NCI-H82 (cell line): ENCODE measurements around the gene RBPJL.
A peak's percentile ranks its signal among the peaks of the same experiment; 100 is the strongest.

Experiments used
- DNase-seq: peaks from one replicate; lab custom pipeline; 2025; lab: John Stamatoyannopoulos, UW

Gene RBPJL, protein sequence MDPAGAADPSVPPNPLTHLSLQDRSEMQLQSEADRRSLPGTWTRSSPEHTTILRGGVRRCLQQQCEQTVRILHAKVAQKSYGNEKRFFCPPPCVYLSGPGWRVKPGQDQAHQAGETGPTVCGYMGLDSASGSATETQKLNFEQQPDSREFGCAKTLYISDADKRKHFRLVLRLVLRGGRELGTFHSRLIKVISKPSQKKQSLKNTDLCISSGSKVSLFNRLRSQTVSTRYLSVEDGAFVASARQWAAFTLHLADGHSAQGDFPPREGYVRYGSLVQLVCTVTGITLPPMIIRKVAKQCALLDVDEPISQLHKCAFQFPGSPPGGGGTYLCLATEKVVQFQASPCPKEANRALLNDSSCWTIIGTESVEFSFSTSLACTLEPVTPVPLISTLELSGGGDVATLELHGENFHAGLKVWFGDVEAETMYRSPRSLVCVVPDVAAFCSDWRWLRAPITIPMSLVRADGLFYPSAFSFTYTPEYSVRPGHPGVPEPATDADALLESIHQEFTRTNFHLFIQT

DNA sequence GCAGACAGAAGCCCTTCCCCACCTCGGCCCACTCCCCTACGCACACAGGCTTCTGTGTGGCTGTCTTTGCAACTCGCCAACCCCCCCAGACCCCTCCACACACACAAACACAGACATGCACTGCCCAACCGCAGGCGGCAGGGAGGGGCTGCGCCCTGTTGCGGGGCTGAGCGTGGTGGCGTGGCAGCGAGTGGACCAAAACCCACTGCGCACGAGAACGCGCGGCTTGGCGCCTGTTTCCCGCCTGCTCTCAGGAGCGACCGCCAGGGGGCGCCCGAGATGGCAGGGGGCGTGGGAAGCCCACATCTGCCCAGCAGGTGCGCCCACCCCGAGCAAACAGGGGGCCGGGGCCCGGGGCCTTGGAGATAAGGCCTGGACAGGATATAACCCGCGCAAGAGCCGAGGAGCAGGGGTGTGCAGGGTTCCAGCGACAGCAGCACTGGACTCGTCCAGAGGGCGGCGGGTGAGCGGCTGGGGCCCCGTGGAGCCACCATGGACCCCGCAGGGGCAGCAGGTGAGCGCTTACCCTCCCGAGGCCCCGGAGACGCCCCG is at the start of gene RBPJL:
Gene RBPJL, plus strand, starts transcription at position 410 of the 552 bp plus-strand sequence. Its CDS starts 83 bp downstream, at position 493.
- peak; percentile 19 for DNase-seq

GRCh38 chr20:45257161-45257560 is 49.5 kb upstream of the RBPJL start:
- DNase-seq: no peak

- no peak for DNase-seq
Observed at GRCh38 chr20:45257711-45258110, 48.9 kb upstream of the RBPJL start.

DNA sequence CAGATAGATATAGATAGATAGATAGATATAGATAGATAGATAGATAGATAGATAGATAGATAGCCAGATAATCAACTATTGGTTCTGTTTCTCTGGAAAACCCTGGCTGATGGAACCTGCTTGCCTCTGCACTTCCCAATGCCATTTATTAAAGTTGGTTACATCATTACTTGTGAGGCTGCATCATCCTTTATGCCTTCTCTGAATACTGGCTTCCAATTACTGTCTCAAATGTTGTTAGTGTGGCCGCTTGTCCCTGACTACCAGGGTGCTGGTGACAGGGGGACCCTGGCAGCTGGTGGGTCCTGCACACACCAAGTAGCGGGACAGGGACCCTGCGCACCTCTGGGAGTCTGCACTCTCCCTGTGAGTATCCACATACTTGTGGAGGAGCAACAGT is 48.4 kb upstream of the RBPJL start:
- DNase-seq: no peak

DNA sequence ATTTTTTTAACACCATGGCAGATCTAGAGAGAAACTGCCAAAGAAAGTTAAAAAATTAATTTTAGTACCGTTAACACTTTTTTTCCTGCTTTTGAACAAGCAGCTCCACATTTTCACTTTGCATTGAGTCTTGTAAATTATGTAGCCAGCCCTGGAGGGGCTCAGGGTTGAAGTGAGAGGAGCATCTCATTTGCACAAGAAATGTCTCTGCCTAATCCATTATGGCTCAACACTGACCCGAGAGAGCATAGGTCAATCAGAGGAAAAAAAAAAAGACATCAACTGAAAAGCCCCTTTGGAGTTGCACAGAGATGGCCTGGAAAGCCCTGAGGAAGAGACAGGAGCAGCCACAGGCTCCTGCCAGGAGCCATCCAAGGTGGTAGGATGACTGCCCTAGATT is 48.0 kb upstream of the RBPJL start:
- no peak for DNase-seq

DNA sequence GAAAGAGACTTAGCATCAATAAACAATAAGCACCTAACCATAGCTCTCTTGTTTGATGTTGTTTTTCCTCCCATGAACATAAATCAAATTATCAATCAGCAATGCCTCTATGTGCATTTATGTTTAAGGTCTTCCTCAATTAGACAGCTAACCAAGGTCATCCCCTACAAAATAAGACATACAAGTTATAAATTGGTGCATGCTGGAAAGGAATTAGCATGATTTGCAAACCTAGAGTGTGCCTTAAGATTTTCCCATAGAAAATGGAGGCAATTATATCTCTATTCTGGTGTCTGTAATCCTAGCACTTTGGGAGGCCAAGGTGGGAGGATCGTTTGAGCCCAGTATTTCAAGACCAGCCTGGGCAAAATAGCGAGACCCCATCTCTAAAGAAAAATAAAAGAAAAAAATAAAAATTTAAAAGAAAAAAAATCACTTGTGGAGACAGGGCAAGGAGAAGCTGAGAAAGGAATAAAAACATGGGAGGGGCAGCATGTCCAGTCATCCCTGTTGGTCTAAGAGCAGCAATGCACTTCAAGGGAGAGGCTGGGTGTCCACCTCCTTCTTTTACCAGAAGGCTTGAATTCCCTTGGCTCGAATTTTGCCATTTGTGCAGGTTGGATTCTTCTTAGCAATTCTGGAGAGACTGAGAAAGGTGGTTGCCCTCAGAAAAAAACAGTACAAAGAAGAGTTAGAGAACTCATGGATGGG is 42.9 kb upstream of the RBPJL start:
- DNase-seq: no peak

DNA sequence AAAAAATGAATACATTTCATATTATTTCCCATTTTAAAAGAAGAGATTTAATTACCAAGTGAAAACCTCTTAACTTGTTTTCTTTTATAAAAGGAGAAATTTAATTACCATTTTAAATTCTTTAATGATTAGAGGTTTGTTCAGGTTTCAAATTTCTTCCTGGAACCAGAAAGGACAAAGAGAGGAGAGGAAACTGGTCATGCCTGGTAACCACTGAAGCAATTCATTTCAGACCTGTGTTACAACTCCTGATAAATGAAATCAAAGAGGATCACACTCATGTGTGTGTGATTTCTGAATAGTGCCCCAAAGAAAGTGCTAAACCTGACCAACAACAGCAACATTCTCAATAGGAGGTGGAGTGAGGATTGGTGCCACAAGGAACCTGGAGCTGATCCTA is 39.7 kb upstream of the RBPJL start:
- no peak for DNase-seq

DNA sequence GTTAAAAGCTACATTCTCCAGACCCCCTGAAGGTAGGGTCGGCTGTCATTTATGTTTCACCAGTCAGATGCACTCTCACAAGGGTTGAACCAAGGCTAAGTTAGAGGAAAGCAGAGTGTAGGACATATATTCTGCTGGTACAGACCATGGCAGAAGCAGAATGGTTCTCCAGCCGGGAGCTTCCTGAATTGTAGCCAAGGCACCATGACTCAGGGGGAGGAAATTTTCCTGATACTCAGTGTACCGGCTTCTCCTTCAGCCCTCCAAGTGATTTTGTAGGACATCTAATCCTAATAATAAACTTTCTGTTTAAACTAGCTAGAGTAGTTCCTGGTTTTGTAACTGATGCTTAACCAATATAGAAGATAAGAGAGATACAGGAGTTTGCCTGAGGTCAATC is 38.1 kb upstream of the RBPJL start:
- DNase-seq: no peak

GRCh38 chr20:45269056-45269455 is 37.6 kb upstream of the RBPJL start:
- no peak for DNase-seq

- DNase-seq: no peak
Observed at GRCh38 chr20:45269754-45270270, 36.8 kb upstream of the RBPJL start.

GRCh38 chr20:45275338-45275737 is 31.3 kb upstream of the RBPJL start:
- DNase-seq: no peak

DNA sequence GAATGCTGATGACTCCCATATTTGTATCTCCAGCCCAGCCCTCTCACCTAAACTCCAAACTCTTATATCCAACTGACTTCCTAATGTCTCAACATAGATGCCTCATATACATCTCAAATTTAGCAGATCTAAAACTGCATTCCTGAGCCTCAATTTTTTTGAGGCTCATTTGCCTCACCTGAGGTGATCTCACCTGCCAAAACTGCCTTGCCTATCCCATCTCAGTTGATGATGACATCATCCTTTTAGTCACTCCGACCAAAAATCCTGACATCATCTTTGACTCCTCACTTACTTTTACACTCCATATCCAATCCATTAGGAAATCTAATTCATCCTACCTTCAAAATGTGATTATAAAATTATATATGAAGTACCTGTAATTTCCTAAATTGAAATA is 26.6 kb upstream of the RBPJL start:
- DNase-seq: no peak

DNA sequence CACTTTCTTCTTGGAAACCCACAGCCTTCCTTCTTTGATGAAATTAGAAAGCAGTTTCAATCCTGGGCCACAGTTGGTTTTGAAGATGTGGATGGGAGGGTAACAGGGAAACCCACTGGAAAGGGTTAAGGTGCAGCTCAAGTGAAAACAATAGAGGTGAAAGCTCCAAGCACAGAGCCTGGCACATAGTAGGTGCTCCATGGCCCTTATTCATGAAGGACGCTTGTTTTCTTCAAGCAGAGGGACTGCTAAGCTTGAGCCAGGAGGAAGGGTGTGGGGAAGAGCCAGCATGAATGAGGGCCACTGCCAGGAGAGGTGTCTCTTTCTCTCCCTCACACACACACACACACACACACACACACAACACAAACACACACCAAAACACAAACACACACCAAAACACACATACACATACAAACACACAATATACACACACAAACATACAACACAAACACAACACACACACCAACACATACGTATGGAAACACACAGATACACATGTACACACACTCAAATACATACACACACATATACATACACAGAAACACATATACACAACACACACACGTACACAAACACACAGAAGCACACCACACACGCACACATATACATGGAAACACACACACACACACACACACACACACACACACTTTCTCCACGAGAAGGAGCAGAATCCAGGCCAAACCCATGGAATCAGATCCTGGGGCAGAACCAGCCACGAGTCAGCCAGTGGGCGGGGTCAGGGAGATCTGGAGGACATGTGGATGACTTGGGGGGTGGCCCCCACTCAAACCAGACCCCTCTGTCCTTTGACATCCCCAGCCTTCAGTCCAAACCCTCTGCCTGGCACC is 23.7 kb upstream of the RBPJL start:
- no peak for DNase-seq

GRCh38 chr20:45283551-45284057 is 23.0 kb upstream of the RBPJL start:
- DNase-seq: no peak

DNA sequence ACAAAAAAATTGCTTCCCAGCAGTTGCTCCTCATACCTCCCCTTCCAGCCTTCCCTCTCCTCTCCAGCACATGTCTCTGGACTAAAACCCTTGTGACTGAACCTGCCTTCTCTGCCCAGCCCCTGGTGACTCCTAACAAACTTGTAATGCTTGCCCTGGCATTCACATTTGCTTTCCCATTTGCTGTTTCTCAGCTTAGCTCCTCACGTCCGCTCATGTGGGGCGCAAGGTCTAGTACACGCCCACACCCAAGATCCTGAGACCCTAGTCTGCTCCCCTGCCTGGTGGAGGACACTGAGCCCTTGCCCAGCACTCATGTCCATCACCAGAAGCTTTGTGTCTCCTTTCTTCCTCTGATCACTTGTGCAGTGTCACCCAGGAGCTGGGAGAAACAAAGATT is 18.3 kb upstream of the RBPJL start:
- no peak for DNase-seq

- DNase-seq: no peak
Observed at GRCh38 chr20:45288860-45289259, 17.8 kb upstream of the RBPJL start.

DNA sequence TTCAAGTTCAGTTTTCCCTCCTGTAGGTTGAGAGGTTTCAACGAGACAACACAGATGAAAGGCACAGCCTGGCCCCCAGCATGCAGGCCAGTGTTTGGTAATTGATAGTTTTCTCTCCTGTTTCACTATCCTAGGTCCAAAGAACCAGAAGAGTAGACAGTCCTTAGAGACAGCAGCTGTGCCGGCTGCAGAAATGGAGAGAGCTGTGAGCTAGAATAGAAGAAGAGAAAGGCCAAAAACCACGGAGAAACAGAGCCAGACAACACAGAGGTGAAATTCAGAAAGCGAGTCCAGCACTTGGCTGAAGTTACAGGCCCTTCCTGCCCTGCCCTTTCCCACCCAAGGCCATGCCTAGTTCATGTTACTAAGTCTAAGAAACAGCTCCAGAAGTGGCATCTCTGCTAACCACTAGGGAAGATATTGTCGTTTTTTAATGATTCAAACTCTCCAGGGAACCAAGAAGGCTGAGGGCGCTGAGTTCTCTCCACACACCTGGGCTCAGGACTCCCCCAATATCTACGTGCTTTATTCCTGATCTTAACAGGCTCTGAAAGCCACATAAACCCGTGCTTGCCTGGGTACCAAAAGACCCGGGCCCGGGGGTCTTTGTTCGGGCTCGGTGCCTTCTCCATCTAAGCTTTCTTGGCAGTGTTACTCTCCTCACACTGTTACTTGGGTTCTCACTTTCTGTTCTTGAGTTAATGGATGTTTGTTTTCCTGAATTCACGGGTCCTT is 16.5 kb upstream of the RBPJL start:
- DNase-seq: no peak

DNA sequence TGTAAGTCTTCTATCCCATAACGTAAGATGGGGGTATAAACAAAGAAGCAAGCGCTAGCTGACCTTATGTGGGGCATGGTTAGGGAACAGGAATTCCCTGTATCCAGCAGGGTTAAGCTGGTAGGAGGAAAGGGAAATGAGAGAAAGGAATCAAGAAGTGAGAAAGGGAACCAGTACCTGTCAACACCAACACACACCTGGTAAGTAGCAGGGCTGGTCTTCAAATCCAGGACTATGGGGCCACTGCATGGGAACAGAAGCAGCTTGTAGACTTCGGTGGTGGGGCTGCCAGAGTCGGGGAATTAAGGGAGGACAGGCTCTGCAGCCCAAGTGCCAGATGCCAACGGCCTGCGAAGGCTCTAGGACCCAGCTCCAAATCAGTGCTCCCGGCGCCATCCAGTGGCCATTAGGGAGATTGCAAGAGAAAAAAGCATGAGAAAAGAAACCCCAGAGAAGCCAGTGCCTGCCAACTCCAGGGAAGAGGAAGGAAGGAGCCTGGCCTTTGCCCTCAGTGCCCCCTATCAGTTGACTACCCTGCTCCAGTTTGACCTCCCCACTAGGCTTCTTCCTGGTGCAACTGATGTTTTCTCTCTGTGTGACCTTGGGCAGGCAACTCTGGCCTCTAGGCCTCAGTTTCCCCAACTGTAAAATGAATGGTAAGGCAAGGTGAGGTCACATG is 15.8 kb upstream of the RBPJL start:
- DNase-seq: peak; percentile 95

- peak; percentile 67 for DNase-seq
Observed at GRCh38 chr20:45291526-45291925, 15.1 kb upstream of the RBPJL start.

- no peak for DNase-seq
Observed at GRCh38 chr20:45292343-45292742, 14.3 kb upstream of the RBPJL start.
